H7 (cell line): ENCODE measurements around the gene SLC40A1. TPM values are rescaled to one million over a fixed set of nuclear protein-coding genes. Genes with fewer than 3 reads are reported as not detected.
"Not testable (repeated sequence)": the region's sequence is repeated elsewhere in the genome, so short reads cannot be mapped to it uniquely, and the experiment has no call there.

ENCODE experiments used
- DNase-seq: peaks from one replicate; pipeline ENCODE4 v3.0.0; 2012
- H3K27me3 ChIP-seq: 2 replicates; pipeline ENCODE4 v1.6.0; 2011; ENCODE audit warnings: mild to moderate bottlenecking, low read length; ENCODE audit not compliant: control insufficient read depth, insufficient read depth
- H3K36me3 ChIP-seq: replicated peaks from 2 replicates; pipeline ENCODE4 v1.5.1; 2011; ENCODE audit warnings: low read length; ENCODE audit not compliant: control insufficient read depth, insufficient read depth
- H3K4me3 ChIP-seq: 2 replicates; pipeline ENCODE4 v1.5.1; 2011; ENCODE audit warnings: low read depth, mild to moderate bottlenecking, control low read depth, low read length, moderate library complexity; ENCODE audit not compliant: insufficient read depth
- total RNA-seq: library from RNA; depleted of rRNA; stranded (reverse); fragments of >200 nt; shearing (Covaris generic); gene quantifications from 2 replicates; pipeline ENCODE4 v1.2.3, GENCODE V29; 2014

The SLC40A1 gene
- total RNA-seq, 1 experiment from 2014 or later = 1.9 TPM

GRCh38 chr2:189609853-189610252, 29.3 kb upstream of the SLC40A1 start:
- DNase-seq = no peak
- Histone ChIP-seq H3K27me3 (no peaks in the 10 kb centered on the region), H3K4me3 (no peak overlapping the region), H3K36me3 (no peaks in the 10 kb centered on the region)

DNA sequence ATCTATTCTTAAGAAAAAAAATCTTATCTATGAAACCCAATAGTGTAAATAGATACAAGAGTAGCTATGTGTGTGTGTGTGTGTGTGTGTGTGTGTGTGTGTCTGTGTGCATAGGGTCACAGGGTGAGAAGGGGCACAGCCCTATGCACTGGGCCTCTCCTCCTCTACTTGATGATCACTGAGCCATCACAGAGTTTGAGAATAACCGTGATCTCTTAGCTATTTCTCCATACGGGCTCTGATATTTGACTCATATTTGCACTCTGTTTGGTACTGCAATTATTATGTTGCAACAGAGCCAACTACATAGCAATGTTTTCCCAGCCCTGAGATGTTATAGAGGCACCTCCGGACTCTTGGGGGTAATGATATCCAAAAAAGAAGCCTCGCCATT, 28.8 kb upstream of the SLC40A1 start:
- Histone ChIP-seq H3K4me3 (no peak overlapping the region), H3K27me3 (no peaks in the 10 kb centered on the region)
- DNase-seq = no peak

GRCh38 chr2:189608795-189609422, 28.3 kb upstream of the SLC40A1 start:
- Histone ChIP-seq H3K27me3 (no peaks in the 10 kb centered on the region), H3K4me3 (no peak overlapping the region), H3K36me3 (no peaks in the 10 kb centered on the region)
- DNase-seq = no peak

More for the DNA sequence above, 28.8 kb upstream of the SLC40A1 start:
- H3K36me3 ChIP-seq = no peaks in the 10 kb centered on the region

- no peak for DNase-seq
- no peaks in the 10 kb centered on the region for H3K36me3 ChIP-seq
- H3K4me3 ChIP-seq = no peak overlapping the region
- H3K27me3 ChIP-seq = no peaks in the 10 kb centered on the region
Measured at GRCh38 chr2:189608170-189608569, 27.6 kb upstream of the SLC40A1 start.

DNA sequence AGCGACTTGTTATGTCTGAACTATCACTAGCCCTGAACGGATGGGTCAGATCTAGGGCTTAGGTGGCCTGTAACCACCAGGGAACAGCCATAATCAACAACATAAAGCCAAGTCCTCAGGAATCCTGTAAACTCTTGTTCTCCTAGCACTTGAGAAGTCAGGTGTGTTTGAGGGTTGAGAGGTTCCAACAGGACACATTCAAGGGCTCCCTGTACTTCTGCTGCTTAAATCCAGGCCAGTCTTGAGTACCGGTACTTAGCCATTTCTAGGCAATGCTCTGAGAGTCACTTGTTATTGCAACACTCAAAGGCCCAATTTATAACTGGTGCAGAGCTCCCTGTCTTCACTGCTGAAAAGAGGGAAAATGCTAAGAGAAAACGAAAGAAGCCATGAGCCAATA, 21.6 kb upstream of the SLC40A1 start:
- Histone ChIP-seq H3K27me3 (no peaks in the 10 kb centered on the region), H3K4me3 (no peak overlapping the region), H3K36me3 (no peaks in the 10 kb centered on the region)
- DNase-seq = no peak

DNA sequence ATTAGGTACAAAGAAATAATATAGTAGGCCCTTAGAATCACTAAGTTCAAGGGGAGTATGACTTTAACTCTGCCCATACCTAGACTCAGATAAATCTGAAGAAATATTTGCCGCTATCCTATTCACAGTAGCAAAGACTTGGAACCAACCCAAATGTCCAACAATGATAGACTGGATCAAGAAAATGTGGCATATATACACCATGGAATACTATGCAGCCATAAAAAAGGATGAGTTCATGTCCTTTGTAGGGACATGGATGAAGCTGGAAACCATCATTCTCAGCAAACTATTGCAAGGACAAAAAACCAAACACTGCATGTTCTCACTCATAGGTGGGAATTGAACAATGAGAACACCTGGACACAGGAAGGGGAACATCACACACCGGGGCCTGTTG, 21.1 kb upstream of the SLC40A1 start:
- H3K4me3 ChIP-seq, DNase-seq, H3K27me3 ChIP-seq, H3K36me3 ChIP-seq: not testable (repeated sequence)

DNA sequence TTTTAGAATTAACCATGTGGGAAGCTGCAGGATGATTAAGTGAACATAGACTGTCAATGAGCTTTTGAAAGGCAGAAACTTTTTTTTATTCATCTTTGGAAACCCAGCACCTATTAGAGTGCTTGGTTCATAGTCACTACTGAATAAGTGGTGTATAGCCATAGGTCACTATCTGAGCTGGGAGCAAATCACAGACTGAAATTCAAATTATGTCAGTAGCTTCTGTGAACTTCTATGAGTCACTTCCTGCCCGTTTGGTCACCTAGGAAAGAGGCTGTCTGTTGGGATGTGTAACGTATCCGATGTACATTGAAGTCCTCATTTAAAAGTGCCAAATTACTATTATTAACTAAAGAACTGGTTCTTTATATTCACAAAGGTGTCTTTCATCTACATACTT, 20.5 kb upstream of the SLC40A1 start:
- H3K36me3 ChIP-seq = no peaks in the 10 kb centered on the region
- no peak overlapping the region for H3K4me3 ChIP-seq
- DNase-seq = no peak
- H3K27me3 ChIP-seq = no peaks in the 10 kb centered on the region

DNA sequence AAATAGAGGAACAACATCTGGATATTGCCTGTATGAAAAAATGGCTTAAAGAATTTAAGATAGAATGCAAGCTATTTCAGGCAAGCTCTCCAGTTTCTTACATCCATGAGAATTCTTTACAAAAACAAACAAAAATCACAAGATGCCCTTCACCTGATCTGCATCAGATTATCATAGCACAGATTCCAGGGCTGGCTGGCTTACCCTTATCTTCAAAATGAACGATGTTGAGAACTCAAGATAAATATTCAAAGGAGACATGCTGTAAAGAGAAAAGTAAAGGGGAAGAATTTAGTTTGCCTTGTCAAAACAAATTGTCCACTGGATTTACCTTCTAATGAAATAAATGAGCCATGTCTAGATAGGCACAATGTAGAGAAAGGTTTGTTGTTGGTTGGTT, 18.7 kb upstream of the SLC40A1 start:
- Histone ChIP-seq H3K27me3 (no peaks in the 10 kb centered on the region), H3K36me3 (no peaks in the 10 kb centered on the region), H3K4me3 (no peak overlapping the region)
- DNase-seq = no peak

DNA sequence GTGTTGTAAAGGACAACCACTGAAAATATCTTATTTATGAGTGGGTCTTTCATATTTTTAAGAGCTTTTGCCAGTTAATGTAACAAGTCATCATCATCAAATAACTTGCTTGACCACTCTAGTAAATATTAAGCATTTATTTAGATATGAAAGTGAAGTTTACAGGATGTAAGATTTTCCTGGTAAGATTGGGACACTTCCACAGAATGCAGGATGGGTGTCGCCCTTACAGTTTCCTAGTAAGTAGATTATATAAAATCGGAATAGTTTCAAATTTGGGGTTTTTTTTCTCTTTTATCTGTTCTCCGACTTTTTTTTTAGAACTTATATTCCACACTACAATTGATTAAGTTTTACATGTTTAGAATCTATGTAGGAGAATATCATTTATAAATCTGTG, 14.8 kb upstream of the SLC40A1 start:
- no peak overlapping the region for H3K4me3 ChIP-seq
- no peak for DNase-seq
- no peaks in the 10 kb centered on the region for H3K27me3 ChIP-seq
- no peaks in the 10 kb centered on the region for H3K36me3 ChIP-seq

- Histone ChIP-seq H3K4me3 (no peak overlapping the region), H3K36me3 (no peaks in the 10 kb centered on the region), H3K27me3 (no peaks in the 10 kb centered on the region)
- DNase-seq = no peak
Measured at GRCh38 chr2:189594305-189594704, 13.7 kb upstream of the SLC40A1 start.

- Histone ChIP-seq H3K27me3 (no peaks in the 10 kb centered on the region), H3K36me3 (no peaks in the 10 kb centered on the region), H3K4me3 (no peak overlapping the region)
- no peak for DNase-seq
Measured at GRCh38 chr2:189593115-189593514, 12.5 kb upstream of the SLC40A1 start.

- DNase-seq = no peak
- H3K36me3 ChIP-seq = no peaks in the 10 kb centered on the region
- H3K4me3 ChIP-seq = no peak overlapping the region
- H3K27me3 ChIP-seq = no peaks in the 10 kb centered on the region
Measured at GRCh38 chr2:189592353-189592984, 11.9 kb upstream of the SLC40A1 start.

GRCh38 chr2:189587780-189588179, 7.2 kb upstream of the SLC40A1 start:
- Histone ChIP-seq H3K27me3 (peaks cover 19% of the 10 kb centered on the region), H3K4me3 (no peak overlapping the region), H3K36me3 (no peaks in the 10 kb centered on the region)
- no peak for DNase-seq

DNA sequence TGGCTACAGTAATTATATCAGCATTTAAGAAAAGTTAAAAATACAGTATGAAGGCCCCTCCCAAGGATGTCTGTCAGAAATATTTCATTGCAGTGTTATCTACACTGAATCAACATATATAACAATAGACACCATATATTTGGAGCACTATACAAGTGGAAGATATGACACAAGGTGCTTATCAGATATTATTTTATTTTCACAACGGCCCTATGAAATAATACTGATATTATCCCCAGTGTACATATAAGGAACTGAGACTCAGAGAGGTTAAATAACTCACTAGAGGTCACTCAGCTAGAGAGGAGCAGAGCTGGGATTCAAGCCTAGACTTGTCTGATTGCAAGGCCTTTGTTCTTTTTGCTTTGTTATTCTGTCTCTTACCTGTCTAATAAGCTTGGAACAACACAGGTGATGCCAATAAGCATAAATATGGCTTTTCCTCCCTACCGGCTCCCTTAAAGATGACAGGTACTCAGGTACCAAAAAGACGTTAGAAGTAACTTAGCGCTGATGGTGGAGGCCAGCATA, 4.7 kb upstream of the SLC40A1 start:
- H3K36me3 ChIP-seq = no peaks in the 10 kb centered on the region
- H3K27me3 ChIP-seq = peaks cover 43% of the 10 kb centered on the region
- H3K4me3 ChIP-seq = no peak overlapping the region
- no peak for DNase-seq

DNA sequence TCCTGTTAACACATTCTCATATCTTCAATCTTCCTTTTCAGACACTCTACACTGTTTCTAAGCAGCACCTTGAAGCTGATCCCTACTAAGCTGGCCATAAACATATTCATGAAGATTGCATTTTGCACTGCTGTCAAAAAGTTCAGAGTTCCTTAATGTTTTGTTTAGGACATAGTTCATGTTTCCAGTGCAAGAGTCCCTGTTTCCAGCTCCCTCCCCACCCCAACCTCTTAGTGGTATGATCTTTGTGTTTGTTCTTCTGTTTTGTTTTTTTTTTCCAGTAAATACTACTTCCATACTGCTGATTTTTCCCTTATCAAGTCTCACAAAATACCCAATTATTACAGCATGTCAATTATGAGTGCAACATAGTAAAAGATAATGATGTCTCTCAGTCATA, 4.1 kb upstream of the SLC40A1 start:
- no peak for DNase-seq
- no peak overlapping the region for H3K4me3 ChIP-seq
- H3K27me3 ChIP-seq = peaks cover 49% of the 10 kb centered on the region
- no peaks in the 10 kb centered on the region for H3K36me3 ChIP-seq
